ENCODE results near the gene VAX1. TPM values are rescaled to one million over a fixed set of nuclear protein-coding genes. Genes with fewer than 3 reads are reported as not detected.
"Not testable (repeated sequence)": the region's sequence is repeated elsewhere in the genome, so short reads cannot be mapped to it uniquely, and the experiment has no call there.

Gene VAX1
- total RNA-seq, 2 donors from 2014 or later, result not detected

GRCh38 chr10:117092386-117092785 lies 45.7 kb downstream of the VAX1 start:
- no peaks in the 10 kb centered on the region for H3K4me1 ChIP-seq (replicated peaks)
- TF ChIP-seq POLR2A (IDR thresholded peaks at IDR 0.05) (no peak), POLR2AphosphoS5 (IDR thresholded peaks at IDR 0.05) (no peak)
- TF ChIP-seq, protein P1, sequence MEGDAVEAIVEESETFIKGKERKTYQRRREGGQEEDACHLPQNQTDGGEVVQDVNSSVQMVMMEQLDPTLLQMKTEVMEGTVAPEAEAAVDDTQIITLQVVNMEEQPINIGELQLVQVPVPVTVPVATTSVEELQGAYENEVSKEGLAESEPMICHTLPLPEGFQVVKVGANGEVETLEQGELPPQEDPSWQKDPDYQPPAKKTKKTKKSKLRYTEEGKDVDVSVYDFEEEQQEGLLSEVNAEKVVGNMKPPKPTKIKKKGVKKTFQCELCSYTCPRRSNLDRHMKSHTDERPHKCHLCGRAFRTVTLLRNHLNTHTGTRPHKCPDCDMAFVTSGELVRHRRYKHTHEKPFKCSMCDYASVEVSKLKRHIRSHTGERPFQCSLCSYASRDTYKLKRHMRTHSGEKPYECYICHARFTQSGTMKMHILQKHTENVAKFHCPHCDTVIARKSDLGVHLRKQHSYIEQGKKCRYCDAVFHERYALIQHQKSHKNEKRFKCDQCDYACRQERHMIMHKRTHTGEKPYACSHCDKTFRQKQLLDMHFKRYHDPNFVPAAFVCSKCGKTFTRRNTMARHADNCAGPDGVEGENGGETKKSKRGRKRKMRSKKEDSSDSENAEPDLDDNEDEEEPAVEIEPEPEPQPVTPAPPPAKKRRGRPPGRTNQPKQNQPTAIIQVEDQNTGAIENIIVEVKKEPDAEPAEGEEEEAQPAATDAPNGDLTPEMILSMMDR (IDR thresholded peaks at IDR 0.05), result no peak
- no peak overlapping the region for H3K4me3 ChIP-seq
- H3K9me3 ChIP-seq, result no peaks in the 10 kb centered on the region
- no peaks in the 10 kb centered on the region for H3K36me3 ChIP-seq
- DNase-seq (ENCODE audit: low spot score), result no peak
- H3K27me3 ChIP-seq (replicated peaks; ENCODE audit: insufficient read depth), result no peaks in the 10 kb centered on the region
- no peak overlapping the region for H3K27ac ChIP-seq
- WGBS, result 72% methylated on average over 6 of the region's 6 CpGs
- intact Hi-C loops (cut with DNase I), result no loop called here

DNA sequence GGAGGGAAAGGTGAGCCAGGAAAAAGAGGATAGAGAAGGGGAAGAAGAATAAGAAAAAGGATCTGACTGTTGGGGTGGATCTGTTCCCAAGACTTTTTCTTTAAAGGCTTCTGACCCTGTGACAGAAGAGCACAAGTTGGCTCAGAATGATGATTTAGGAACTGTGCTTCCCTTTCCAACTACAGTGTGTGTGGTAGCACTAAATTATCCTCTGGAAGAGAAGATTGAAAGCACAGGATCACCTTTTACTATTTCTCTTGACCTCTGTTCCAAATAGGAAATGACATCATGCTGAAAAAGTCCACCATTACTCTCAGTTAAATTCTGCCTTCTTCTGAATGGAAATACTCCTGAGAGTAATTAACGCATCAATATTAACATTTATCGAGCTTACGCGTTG lies 47.2 kb downstream of the VAX1 start:
- H3K4me1 ChIP-seq (replicated peaks), result no peaks in the 10 kb centered on the region
- H3K27ac ChIP-seq, result no peak overlapping the region
- intact Hi-C loops (cut with DNase I), result no loop called here
- no peak for TF ChIP-seq POLR2AphosphoS5 (IDR thresholded peaks at IDR 0.05)
- TF ChIP-seq, protein P1 (IDR thresholded peaks at IDR 0.05), result no peak
- TF ChIP-seq POLR2A (IDR thresholded peaks at IDR 0.05), result no peak
- WGBS, result 92% methylated on average over 4 of the region's 4 CpGs
- H3K9me3 ChIP-seq, result no peaks in the 10 kb centered on the region
- no peaks in the 10 kb centered on the region for H3K36me3 ChIP-seq
- no peak for DNase-seq (ENCODE audit: low spot score)
- H3K27me3 ChIP-seq (replicated peaks; ENCODE audit: insufficient read depth), result no peaks in the 10 kb centered on the region
- no peak overlapping the region for H3K4me3 ChIP-seq

GRCh38 chr10:117087521-117087920 lies 50.5 kb downstream of the VAX1 start:
- Histone ChIP-seq H3K27me3 (replicated peaks; ENCODE audit: insufficient read depth) (no peaks in the 10 kb centered on the region), H3K4me3 (no peak overlapping the region), H3K36me3 (no peaks in the 10 kb centered on the region), H3K9me3 (no peaks in the 10 kb centered on the region), H3K27ac (no peak overlapping the region), H3K4me1 (replicated peaks) (no peaks in the 10 kb centered on the region)
- TF ChIP-seq POLR2AphosphoS5 (IDR thresholded peaks at IDR 0.05) (no peak), POLR2A (IDR thresholded peaks at IDR 0.05) (no peak)
- TF ChIP-seq, protein P1 (IDR thresholded peaks at IDR 0.05), result no peak
- intact Hi-C loops (cut with DNase I), result no loop called here
- DNase-seq (ENCODE audit: low spot score), result no peak
- WGBS, result 92% methylated on average over 3 of the region's 3 CpGs

DNA sequence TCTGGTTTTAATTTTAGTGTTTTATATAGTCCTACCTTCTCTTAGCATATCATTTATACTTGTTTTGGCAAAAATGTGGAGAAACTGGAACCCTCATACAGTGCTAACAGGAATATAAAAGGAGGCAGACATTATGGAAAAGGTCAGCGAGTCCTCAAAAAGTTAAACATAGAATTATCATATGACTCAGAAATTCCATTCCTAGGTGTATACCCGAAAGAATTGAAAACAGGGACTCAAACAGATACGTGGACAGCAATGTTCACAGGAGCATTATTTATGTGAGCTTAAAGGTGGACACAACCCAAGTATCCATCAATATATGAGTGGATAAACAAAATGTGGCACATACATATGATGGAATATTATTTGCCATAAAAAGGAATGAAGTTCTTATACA lies 51.5 kb downstream of the VAX1 start:
- no peaks in the 10 kb centered on the region for H3K36me3 ChIP-seq
- intact Hi-C loops (cut with DNase I), result no loop called here
- WGBS, result 70% methylated on average over 3 of the region's 3 CpGs
- H3K27me3 ChIP-seq (replicated peaks; ENCODE audit: insufficient read depth), result no peaks in the 10 kb centered on the region
- H3K27ac ChIP-seq, result no peak overlapping the region
- DNase-seq (ENCODE audit: low spot score), result no peak
- TF ChIP-seq POLR2AphosphoS5 (IDR thresholded peaks at IDR 0.05) (no peak), POLR2A (IDR thresholded peaks at IDR 0.05) (no peak)
- TF ChIP-seq, protein P1 (IDR thresholded peaks at IDR 0.05), result no peak
- no peaks in the 10 kb centered on the region for H3K9me3 ChIP-seq
- no peak overlapping the region for H3K4me3 ChIP-seq
- H3K4me1 ChIP-seq (replicated peaks), result no peaks in the 10 kb centered on the region

GRCh38 chr10:117084421-117085246 lies 53.4 kb downstream of the VAX1 start:
- H3K4me1 ChIP-seq (replicated peaks); DNase-seq (ENCODE audit: low spot score); H3K27ac ChIP-seq; H3K4me3 ChIP-seq; intact Hi-C loops (cut with DNase I); H3K36me3 ChIP-seq; H3K27me3 ChIP-seq (replicated peaks; ENCODE audit: insufficient read depth); H3K9me3 ChIP-seq: not testable (repeated sequence)
- WGBS, result 70% methylated on average over 31 of the region's 31 CpGs

Small RNA genes within 50 kb of the gene (microRNA-seq; reads per million reads assigned to microRNA genes)
- gene MIR3663, result not detected

Small RNA genes within 50 kb of the gene (small RNA-seq; reads per million reads assigned to genes)
- gene MIR3663, result 0 reads per million in 2 donors

Other genes starting within 250 kb of the VAX1 start
- 10 to 100 TPM; 19.7 to 45.8 TPM for gene SHTN1, start 133.1 kb downstream of the VAX1 start, total RNA-seq
- gene KCNK18, start 59.2 kb upstream of the VAX1 start, total RNA-seq, result not detected
- 1 to 10 TPM; 1.3 to 1.9 TPM for gene SLC18A2, start 102.8 kb upstream of the VAX1 start, total RNA-seq
- gene PDZD8, start 237.2 kb upstream of the VAX1 start, total RNA-seq, result 10 to 100 TPM; 22.7 to 38.7 TPM

All from prostate gland (tissue), 2 donors.